Ishikawa (cell line): ENCODE data around the gene CXorf49.

Source experiments
- CEBPB ChIP-seq: IDR thresholded peaks from 2 replicates; pipeline ENCODE4 v1.6.1; 2012
- EGR1 ChIP-seq: IDR thresholded peaks from 2 replicates; pipeline ENCODE4 v1.6.1; 2012
- EP300 ChIP-seq: IDR thresholded peaks from 2 replicates; pipeline ENCODE4 v1.6.1; 2012; ENCODE audit warnings: borderline replicate concordance
- FOXM1 ChIP-seq: IDR thresholded peaks from 2 replicates; pipeline ENCODE4 v1.6.1; 2012; ENCODE audit warnings: low read depth, borderline replicate concordance
- NFIC ChIP-seq: IDR thresholded peaks from 2 replicates; pipeline ENCODE4 v1.6.1; 2012
- TCF12 ChIP-seq: IDR thresholded peaks from 2 replicates; pipeline ENCODE4 v1.6.1; 2012; ENCODE audit warnings: low read depth
- TEAD4 ChIP-seq: IDR thresholded peaks from 2 replicates; pipeline ENCODE4 v1.6.1; 2012
- YY1 ChIP-seq: IDR thresholded peaks from 2 replicates; pipeline ENCODE4 v1.6.1; 2012; ENCODE audit warnings: low read depth
- ZBTB7A ChIP-seq: IDR thresholded peaks from 2 replicates; pipeline ENCODE4 v1.6.1; 2012; ENCODE audit warnings: low read depth
- TF ChIP-seq, protein P1 (sequence below): IDR thresholded peaks from 2 replicates; pipeline ENCODE4 v1.6.1; 2012; ENCODE audit warnings: low read depth, mild to moderate bottlenecking
- TF ChIP-seq, protein P2 (sequence below): IDR thresholded peaks from 2 replicates; pipeline ENCODE4 v1.6.1; 2012

CXorf49 gene

DNA sequence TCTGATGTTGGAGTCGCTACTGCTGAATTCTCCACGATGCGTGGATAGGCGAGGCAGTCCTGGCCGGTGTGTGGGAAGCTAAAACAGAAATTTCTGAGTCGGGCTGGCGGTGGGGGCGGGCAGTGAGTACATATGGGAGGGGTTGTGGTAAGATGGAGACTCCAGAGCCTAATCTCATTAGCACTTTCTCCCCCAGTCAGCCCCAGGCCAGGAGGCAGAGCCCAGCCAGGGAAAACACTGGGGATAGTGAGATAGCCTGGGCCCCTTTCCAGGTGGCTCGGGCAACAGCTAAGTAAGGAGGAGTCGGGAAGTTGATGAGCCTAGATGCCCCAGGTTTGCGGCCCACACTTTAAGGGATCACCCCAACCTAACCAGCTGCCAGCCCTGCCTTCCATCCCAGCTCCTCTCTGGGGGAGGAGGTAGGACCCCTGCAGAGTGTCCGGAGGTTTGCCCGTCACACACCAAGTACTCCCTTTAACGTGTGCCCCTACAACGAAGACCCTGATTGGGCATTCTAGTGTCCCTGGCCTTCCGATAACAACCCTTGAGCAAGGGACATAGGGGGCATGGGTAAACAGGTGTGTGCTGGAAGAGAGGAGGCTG, 53.1 kb downstream of the CXorf49 start:
- TF ChIP-seq EGR1, result no peak
- no peak for TF ChIP-seq FOXM1
- no peak for TF ChIP-seq EP300
- TF ChIP-seq YY1, result no peak
- TF ChIP-seq, protein P1, sequence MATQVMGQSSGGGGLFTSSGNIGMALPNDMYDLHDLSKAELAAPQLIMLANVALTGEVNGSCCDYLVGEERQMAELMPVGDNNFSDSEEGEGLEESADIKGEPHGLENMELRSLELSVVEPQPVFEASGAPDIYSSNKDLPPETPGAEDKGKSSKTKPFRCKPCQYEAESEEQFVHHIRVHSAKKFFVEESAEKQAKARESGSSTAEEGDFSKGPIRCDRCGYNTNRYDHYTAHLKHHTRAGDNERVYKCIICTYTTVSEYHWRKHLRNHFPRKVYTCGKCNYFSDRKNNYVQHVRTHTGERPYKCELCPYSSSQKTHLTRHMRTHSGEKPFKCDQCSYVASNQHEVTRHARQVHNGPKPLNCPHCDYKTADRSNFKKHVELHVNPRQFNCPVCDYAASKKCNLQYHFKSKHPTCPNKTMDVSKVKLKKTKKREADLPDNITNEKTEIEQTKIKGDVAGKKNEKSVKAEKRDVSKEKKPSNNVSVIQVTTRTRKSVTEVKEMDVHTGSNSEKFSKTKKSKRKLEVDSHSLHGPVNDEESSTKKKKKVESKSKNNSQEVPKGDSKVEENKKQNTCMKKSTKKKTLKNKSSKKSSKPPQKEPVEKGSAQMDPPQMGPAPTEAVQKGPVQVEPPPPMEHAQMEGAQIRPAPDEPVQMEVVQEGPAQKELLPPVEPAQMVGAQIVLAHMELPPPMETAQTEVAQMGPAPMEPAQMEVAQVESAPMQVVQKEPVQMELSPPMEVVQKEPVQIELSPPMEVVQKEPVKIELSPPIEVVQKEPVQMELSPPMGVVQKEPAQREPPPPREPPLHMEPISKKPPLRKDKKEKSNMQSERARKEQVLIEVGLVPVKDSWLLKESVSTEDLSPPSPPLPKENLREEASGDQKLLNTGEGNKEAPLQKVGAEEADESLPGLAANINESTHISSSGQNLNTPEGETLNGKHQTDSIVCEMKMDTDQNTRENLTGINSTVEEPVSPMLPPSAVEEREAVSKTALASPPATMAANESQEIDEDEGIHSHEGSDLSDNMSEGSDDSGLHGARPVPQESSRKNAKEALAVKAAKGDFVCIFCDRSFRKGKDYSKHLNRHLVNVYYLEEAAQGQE, result no peak
- TF ChIP-seq TCF12, result no peak
- no peak for TF ChIP-seq NFIC
- no peak for TF ChIP-seq TEAD4
- TF ChIP-seq CEBPB, result no peak
- no peak for TF ChIP-seq ZBTB7A
- TF ChIP-seq, protein P2, sequence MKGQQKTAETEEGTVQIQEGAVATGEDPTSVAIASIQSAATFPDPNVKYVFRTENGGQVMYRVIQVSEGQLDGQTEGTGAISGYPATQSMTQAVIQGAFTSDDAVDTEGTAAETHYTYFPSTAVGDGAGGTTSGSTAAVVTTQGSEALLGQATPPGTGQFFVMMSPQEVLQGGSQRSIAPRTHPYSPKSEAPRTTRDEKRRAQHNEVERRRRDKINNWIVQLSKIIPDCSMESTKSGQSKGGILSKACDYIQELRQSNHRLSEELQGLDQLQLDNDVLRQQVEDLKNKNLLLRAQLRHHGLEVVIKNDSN, result no peak
